HG03159 (cell line): ENCODE measurements around the gene TMEM52B.

Experiments
- ATAC-seq: cut with Tn5 transposase; IDR thresholded peaks from one replicate; pipeline ENCODE4 v1.9.1; 2021; ENCODE audit warnings: mild to moderate bottlenecking, moderate library complexity; ENCODE audit not compliant: unreplicated experiment

Gene TMEM52B

GRCh38 chr12:10238526-10238925, 59.7 kb downstream of the TMEM52B start:
- ATAC-seq, result no peak

- ATAC-seq, result no peak
These were observed 62.5 kb downstream of the TMEM52B start for GRCh38 chr12:10241290-10241689.
